ENCODE measurements around the gene PWWP2B. TPM values are rescaled to one million over a fixed set of nuclear protein-coding genes. Genes with fewer than 3 reads are reported as not detected.

Gene PWWP2B
- total RNA-seq, 1 experiment from 2014 or later: 12.2 TPM

DNA sequence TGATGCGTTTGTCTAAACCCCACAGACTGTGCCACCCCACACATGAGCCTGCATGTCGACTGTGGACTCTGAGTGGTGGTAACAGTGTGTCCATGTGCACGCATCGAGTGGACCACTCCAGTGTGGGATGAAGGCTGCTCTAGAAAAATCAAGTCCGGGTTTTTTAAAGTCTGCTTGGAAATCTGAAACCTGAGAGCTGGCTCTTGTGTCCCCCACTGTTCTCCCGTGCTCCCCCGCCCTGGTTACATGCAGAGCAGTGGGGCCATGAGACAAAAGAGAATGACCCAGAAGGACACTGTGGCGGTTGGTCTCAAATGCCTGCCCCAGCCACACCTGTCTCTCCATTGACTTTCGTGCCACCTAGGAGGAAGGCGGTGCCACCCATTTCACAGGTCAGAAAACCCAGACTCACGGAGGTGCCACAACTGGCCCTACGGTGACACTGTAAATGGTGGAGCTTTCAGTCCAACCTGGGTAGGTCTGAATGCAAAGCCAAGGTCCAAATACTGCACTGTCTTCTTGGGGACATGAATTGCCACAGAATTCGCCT lies 27.3 kb upstream of the PWWP2B start:
- ChIA-PET CTCF (interaction anchor here (0.9 to 2.5 kb wide), 2 partner anchors 9 to 11 kb away, joined by 3 to 13 read pairs; no protein-coding TSS in a partner anchor), POLR2A (no interaction called here)
- DNase-seq (ENCODE audit: low spot score) (no peak), ATAC-seq (no peak)
- Mint-ChIP-seq H3K27ac (no peak overlapping the region; the same call in 1 of the 2 replicates), H3K27me3 (ENCODE audit: low read depth) (no peaks in the 10 kb centered on the region), H3K9me3 (no peaks in the 10 kb centered on the region), H3K36me3 (no peaks in the 10 kb centered on the region), H3K4me1 (peaks cover 19% of the 10 kb centered on the region), H3K4me3 (no peak overlapping the region)
- no peak for TF ChIP-seq SMAD3 (CRISPR knock-in tag; IDR thresholded peaks at IDR 0.05; ENCODE audit: borderline replicate concordance)
- no peak for TF ChIP-seq PRRX2 (CRISPR knock-in tag; IDR thresholded peaks at IDR 0.05)
- TF ChIP-seq, protein P1, sequence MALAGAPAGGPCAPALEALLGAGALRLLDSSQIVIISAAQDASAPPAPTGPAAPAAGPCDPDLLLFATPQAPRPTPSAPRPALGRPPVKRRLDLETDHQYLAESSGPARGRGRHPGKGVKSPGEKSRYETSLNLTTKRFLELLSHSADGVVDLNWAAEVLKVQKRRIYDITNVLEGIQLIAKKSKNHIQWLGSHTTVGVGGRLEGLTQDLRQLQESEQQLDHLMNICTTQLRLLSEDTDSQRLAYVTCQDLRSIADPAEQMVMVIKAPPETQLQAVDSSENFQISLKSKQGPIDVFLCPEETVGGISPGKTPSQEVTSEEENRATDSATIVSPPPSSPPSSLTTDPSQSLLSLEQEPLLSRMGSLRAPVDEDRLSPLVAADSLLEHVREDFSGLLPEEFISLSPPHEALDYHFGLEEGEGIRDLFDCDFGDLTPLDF (CRISPR knock-in tag; IDR thresholded peaks at IDR 0.05): no peak
- TF ChIP-seq RELA (CRISPR knock-in tag; IDR thresholded peaks at IDR 0.05; ENCODE audit: borderline replicate concordance): no peak
- TF ChIP-seq SOX15 (CRISPR knock-in tag; IDR thresholded peaks at IDR 0.05): no peak
- TF ChIP-seq EMX1 (CRISPR knock-in tag; IDR thresholded peaks at IDR 0.05): no peak
- TF ChIP-seq NFE2L1 (CRISPR knock-in tag; IDR thresholded peaks at IDR 0.05): no peak
- TF ChIP-seq, protein P2, sequence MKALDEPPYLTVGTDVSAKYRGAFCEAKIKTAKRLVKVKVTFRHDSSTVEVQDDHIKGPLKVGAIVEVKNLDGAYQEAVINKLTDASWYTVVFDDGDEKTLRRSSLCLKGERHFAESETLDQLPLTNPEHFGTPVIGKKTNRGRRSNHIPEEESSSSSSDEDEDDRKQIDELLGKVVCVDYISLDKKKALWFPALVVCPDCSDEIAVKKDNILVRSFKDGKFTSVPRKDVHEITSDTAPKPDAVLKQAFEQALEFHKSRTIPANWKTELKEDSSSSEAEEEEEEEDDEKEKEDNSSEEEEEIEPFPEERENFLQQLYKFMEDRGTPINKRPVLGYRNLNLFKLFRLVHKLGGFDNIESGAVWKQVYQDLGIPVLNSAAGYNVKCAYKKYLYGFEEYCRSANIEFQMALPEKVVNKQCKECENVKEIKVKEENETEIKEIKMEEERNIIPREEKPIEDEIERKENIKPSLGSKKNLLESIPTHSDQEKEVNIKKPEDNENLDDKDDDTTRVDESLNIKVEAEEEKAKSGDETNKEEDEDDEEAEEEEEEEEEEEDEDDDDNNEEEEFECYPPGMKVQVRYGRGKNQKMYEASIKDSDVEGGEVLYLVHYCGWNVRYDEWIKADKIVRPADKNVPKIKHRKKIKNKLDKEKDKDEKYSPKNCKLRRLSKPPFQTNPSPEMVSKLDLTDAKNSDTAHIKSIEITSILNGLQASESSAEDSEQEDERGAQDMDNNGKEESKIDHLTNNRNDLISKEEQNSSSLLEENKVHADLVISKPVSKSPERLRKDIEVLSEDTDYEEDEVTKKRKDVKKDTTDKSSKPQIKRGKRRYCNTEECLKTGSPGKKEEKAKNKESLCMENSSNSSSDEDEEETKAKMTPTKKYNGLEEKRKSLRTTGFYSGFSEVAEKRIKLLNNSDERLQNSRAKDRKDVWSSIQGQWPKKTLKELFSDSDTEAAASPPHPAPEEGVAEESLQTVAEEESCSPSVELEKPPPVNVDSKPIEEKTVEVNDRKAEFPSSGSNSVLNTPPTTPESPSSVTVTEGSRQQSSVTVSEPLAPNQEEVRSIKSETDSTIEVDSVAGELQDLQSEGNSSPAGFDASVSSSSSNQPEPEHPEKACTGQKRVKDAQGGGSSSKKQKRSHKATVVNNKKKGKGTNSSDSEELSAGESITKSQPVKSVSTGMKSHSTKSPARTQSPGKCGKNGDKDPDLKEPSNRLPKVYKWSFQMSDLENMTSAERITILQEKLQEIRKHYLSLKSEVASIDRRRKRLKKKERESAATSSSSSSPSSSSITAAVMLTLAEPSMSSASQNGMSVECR (CRISPR knock-in tag; IDR thresholded peaks at IDR 0.05; ENCODE audit: borderline replicate concordance): no peak
- no peak for TF ChIP-seq CDX4 (CRISPR knock-in tag; IDR thresholded peaks at IDR 0.05; ENCODE audit: borderline replicate concordance)

DNA sequence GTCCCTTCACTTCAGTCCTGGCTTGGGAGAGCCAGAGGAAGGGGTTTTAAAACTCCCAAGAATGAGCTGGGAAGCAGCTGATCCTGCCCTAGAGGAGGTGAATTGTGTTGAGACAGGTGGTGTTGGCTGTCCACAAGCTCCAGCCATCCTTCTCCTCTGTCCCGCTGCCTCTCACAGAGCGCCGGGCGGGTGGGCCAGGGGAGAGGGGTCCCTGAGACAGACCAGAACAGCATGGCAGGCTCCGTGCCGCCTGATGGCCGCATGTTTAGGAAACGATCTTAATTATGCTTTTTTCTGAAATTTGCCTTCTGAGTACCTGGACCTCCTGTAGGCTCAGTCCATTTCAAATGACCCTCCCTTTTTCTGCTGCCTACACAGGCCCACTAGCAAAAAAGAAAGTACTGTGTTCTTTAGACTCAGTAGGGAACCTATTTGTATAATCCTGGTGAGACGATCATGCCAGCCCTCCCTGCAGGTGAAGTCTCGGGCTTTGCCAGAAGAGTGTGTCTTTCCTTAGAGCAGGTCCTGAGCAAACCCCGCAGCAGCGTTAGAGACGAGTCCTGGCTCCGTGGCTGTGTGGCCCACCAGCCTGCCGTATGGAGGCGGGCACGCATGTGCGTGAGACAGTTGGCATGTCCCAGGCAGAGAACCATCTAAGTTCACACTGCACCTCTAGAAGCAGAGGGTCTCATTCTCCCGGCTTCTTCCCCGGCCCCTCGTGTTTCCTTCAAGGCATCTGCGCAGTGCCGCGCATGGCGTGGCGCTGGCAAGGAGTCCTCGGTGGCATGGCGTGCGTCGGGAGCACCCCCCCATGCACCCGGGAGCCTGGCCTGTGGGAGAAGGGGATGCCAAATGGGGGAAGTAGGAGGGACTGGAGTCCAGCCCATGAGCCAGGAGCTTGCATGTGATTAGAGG lies 26.3 kb upstream of the PWWP2B start:
- CTCF ChIA-PET: interaction anchor here (0.9 to 3.3 kb wide), 8 partner anchors 9 to 208 kb away, joined by 3 to 23 read pairs (median 4); no protein-coding TSS in a partner anchor
- Mint-ChIP-seq H3K36me3 (no peaks in the 10 kb centered on the region), H3K27ac (no peak overlapping the region), H3K4me3 (no peak overlapping the region), H3K4me1 (peaks cover 22% of the 10 kb centered on the region), H3K27me3 (ENCODE audit: low read depth) (peaks cover 3% of the 10 kb centered on the region; the same call in 1 of the 2 replicates), H3K9me3 (no peaks in the 10 kb centered on the region)
- ATAC-seq: no peak
- POLR2A ChIA-PET: no interaction called here
- no peak for DNase-seq (ENCODE audit: low spot score)
- TF ChIP-seq NFE2L1 (CRISPR knock-in tag; IDR thresholded peaks at IDR 0.05): no peak
- no peak for TF ChIP-seq EMX1 (CRISPR knock-in tag; IDR thresholded peaks at IDR 0.05)
- TF ChIP-seq, protein P3, sequence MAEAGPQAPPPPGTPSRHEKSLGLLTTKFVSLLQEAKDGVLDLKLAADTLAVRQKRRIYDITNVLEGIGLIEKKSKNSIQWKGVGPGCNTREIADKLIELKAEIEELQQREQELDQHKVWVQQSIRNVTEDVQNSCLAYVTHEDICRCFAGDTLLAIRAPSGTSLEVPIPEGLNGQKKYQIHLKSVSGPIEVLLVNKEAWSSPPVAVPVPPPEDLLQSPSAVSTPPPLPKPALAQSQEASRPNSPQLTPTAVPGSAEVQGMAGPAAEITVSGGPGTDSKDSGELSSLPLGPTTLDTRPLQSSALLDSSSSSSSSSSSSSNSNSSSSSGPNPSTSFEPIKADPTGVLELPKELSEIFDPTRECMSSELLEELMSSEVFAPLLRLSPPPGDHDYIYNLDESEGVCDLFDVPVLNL (CRISPR knock-in tag; IDR thresholded peaks at IDR 0.05; ENCODE audit: borderline replicate concordance, low read depth): no peak
- TF ChIP-seq FOXP4 (CRISPR knock-in tag; IDR thresholded peaks at IDR 0.05): no peak
- no peak for TF ChIP-seq NFATC4 (CRISPR knock-in tag; IDR thresholded peaks at IDR 0.05)
- TF ChIP-seq ZNF396 (CRISPR knock-in tag; IDR thresholded peaks at IDR 0.05; ENCODE audit: borderline replicate concordance): no peak
- TF ChIP-seq, protein P4, sequence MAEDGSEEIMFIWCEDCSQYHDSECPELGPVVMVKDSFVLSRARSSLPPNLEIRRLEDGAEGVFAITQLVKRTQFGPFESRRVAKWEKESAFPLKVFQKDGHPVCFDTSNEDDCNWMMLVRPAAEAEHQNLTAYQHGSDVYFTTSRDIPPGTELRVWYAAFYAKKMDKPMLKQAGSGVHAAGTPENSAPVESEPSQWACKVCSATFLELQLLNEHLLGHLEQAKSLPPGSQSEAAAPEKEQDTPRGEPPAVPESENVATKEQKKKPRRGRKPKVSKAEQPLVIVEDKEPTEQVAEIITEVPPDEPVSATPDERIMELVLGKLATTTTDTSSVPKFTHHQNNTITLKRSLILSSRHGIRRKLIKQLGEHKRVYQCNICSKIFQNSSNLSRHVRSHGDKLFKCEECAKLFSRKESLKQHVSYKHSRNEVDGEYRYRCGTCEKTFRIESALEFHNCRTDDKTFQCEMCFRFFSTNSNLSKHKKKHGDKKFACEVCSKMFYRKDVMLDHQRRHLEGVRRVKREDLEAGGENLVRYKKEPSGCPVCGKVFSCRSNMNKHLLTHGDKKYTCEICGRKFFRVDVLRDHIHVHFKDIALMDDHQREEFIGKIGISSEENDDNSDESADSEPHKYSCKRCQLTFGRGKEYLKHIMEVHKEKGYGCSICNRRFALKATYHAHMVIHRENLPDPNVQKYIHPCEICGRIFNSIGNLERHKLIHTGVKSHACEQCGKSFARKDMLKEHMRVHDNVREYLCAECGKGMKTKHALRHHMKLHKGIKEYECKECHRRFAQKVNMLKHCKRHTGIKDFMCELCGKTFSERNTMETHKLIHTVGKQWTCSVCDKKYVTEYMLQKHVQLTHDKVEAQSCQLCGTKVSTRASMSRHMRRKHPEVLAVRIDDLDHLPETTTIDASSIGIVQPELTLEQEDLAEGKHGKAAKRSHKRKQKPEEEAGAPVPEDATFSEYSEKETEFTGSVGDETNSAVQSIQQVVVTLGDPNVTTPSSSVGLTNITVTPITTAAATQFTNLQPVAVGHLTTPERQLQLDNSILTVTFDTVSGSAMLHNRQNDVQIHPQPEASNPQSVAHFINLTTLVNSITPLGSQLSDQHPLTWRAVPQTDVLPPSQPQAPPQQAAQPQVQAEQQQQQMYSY (CRISPR knock-in tag; IDR thresholded peaks at IDR 0.05): no peak
- TF ChIP-seq, protein P5, sequence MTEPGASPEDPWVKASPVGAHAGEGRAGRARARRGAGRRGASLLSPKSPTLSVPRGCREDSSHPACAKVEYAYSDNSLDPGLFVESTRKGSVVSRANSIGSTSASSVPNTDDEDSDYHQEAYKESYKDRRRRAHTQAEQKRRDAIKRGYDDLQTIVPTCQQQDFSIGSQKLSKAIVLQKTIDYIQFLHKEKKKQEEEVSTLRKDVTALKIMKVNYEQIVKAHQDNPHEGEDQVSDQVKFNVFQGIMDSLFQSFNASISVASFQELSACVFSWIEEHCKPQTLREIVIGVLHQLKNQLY (CRISPR knock-in tag; IDR thresholded peaks at IDR 0.05): no peak
- TF ChIP-seq ELF4 (CRISPR knock-in tag; IDR thresholded peaks at IDR 0.05; ENCODE audit: low read depth): no peak
- TF ChIP-seq OVOL2 (CRISPR knock-in tag; IDR thresholded peaks at IDR 0.05; ENCODE audit: borderline replicate concordance): no peak

All from WTC11 (cell line).